Mesenchymal stem cell (in vitro differentiated cells and primary cell): ENCODE results near the gene KRT14.

Experiments
- DNase-seq: peaks from one replicate; pipeline ENCODE4 v3.0.0-alpha.2; 2013
- H2AFZ ChIP-seq: one replicate; pipeline ENCODE4 v1.6.1; 2013; ENCODE audit warnings: low read depth, mild to moderate bottlenecking, control low read depth, inconsistent platforms, low read length, moderate library complexity
- H2AK5ac ChIP-seq: 2 replicates; pipeline ENCODE4 v1.6.1; 2013; ENCODE audit warnings: low read length, moderate library complexity, mild to moderate bottlenecking, inconsistent platforms; ENCODE audit not compliant: severe bottlenecking
- H2BK120ac ChIP-seq: one replicate; pipeline ENCODE4 v1.6.1; 2013; ENCODE audit warnings: low read depth, mild to moderate bottlenecking, inconsistent platforms, low read length, moderate library complexity
- H2BK12ac ChIP-seq, 2 experiments: one replicate each; pipeline ENCODE4 v1.6.1; 2013; ENCODE audit warnings: inconsistent platforms in 2 of 2, low read length in 2 of 2, mild to moderate bottlenecking in 2 of 2, moderate library complexity in 2 of 2, control low read depth in 1 of 2
- H2BK15ac ChIP-seq: one replicate; pipeline ENCODE4 v1.6.1; 2013; ENCODE audit warnings: mild to moderate bottlenecking, low read depth, inconsistent platforms; ENCODE audit not compliant: poor library complexity, severe bottlenecking
- H2BK5ac ChIP-seq: 2 replicates; pipeline ENCODE4 v1.6.1; 2013; ENCODE audit warnings: low read depth, mild to moderate bottlenecking, low read length, control low read depth, inconsistent platforms; ENCODE audit not compliant: poor library complexity, severe bottlenecking
- H3K14ac ChIP-seq, 2 experiments: one replicate each; pipeline ENCODE4 v1.6.1; 2013; ENCODE audit warnings: inconsistent platforms in 2 of 2, low read length in 2 of 2, control low read depth in 1 of 2, mild to moderate bottlenecking in 1 of 2, moderate library complexity in 1 of 2
- H3K18ac ChIP-seq, 2 experiments: one replicate each; pipeline ENCODE4 v1.6.1; 2013; ENCODE audit warnings: inconsistent platforms in 2 of 2, low read length in 2 of 2, control low read depth in 1 of 2, low read depth in 1 of 2, mild to moderate bottlenecking in 1 of 2
- H3K23ac ChIP-seq, 2 experiments: one replicate each; pipeline ENCODE4 v1.6.1; 2013; ENCODE audit warnings: inconsistent platforms in 2 of 2, low read length in 2 of 2, mild to moderate bottlenecking in 2 of 2, moderate library complexity in 2 of 2, control low read depth in 1 of 2
- H3K27ac ChIP-seq: 2 replicates; pipeline ENCODE4 v1.5.1; 2013; ENCODE audit warnings: mild to moderate bottlenecking, moderate library complexity, low read length, control low read depth, inconsistent platforms; ENCODE audit not compliant: poor library complexity, severe bottlenecking
- H3K27me3 ChIP-seq, 2 experiments: 2 replicates each; pipeline versions ENCODE4 v1.6.1 to v1.7.0; 2013; ENCODE audit warnings: low read length in 2 of 2, mild to moderate bottlenecking in 2 of 2, moderate library complexity in 2 of 2, control low read depth in 1 of 2, inconsistent platforms in 1 of 2; ENCODE audit not compliant: control insufficient read depth in 1 of 2, insufficient read depth in 1 of 2
- H3K36me3 ChIP-seq, 2 experiments: 2 replicates each; pipeline versions ENCODE4 v1.6.1 to v1.7.0; 2013; ENCODE audit warnings: low read length in 2 of 2, control low read depth in 1 of 2, inconsistent platforms in 1 of 2, low read depth in 1 of 2, mild to moderate bottlenecking in 1 of 2; ENCODE audit not compliant: insufficient read depth in 2 of 2, control insufficient read depth in 1 of 2
- H3K4ac ChIP-seq, 2 experiments: one replicate each; pipeline ENCODE4 v1.6.1; 2013; ENCODE audit warnings: inconsistent platforms in 2 of 2, low read length in 2 of 2, mild to moderate bottlenecking in 2 of 2, moderate library complexity in 2 of 2, control low read depth in 1 of 2, low read depth in 1 of 2
- H3K4me1 ChIP-seq: 2 replicates; pipeline ENCODE4 v1.6.1; 2013; ENCODE audit warnings: low read depth, low read length, control low read depth; ENCODE audit not compliant: control insufficient read depth, insufficient read depth
- H3K4me2 ChIP-seq: 2 replicates; pipeline ENCODE4 v1.6.1; 2013; ENCODE audit warnings: low read length, mild to moderate bottlenecking, inconsistent platforms; ENCODE audit not compliant: poor library complexity, severe bottlenecking
- H3K4me3 ChIP-seq, 2 experiments: 2 replicates each; pipeline versions ENCODE4 v1.5.1 to v1.7.0; 2013; ENCODE audit warnings: low read length in 2 of 2, mild to moderate bottlenecking in 2 of 2, control low read depth in 1 of 2, low read depth in 1 of 2; ENCODE audit not compliant: insufficient read depth in 1 of 2
- H3K79me1 ChIP-seq: replicated peaks from 2 replicates; pipeline ENCODE4 v1.6.1; 2013; ENCODE audit warnings: mild to moderate bottlenecking, control low read depth, low read length, inconsistent platforms; ENCODE audit not compliant: poor library complexity, severe bottlenecking
- H3K9ac ChIP-seq: 2 replicates; pipeline ENCODE4 v1.7.0; 2013; ENCODE audit warnings: mild to moderate bottlenecking, low read length, moderate library complexity
- H3K9me3 ChIP-seq: 2 replicates; pipeline ENCODE4 v1.7.0; 2013; ENCODE audit warnings: mild to moderate bottlenecking, low read length; ENCODE audit not compliant: control insufficient read depth
- H4K8ac ChIP-seq: one replicate; pipeline ENCODE4 v1.6.1; 2013; ENCODE audit warnings: inconsistent platforms, mild to moderate bottlenecking, low read length, moderate library complexity
- H4K91ac ChIP-seq: one replicate; pipeline ENCODE4 v1.6.1; 2013; ENCODE audit warnings: mild to moderate bottlenecking, low read length, inconsistent platforms
- WGBS: methylation state at CpG from one replicate; pipeline ENCODE4 v1.1.7; 2013; ENCODE audit warnings: mixed read lengths; 5-methylcytosine and 5-hydroxymethylcytosine counted together

The KRT14 gene

GRCh38 chr17:41571561-41572434 lies 14.9 kb downstream of the KRT14 start, which contains the start of gene KRT9:
KRT9 (minus strand) TSS chr17:41572059; CDS start chr17:41571992, 67 bp downstream.
- Histone ChIP-seq H3K4me2 (no peak within 1 kb of the TSS), H2AFZ (no peak within 1 kb of the TSS), H3K9ac (no peak within 1 kb of the TSS), H3K18ac (no peak within 1 kb of the TSS), H4K91ac (no peak within 1 kb of the TSS), H3K27me3 (peaks cover 80 to 89% of the 10 kb centered on the region in 2 experiments), H3K36me3 (no peaks in the 10 kb centered on the region), H3K14ac (no peak within 1 kb of the TSS), H3K27ac (no peak within 1 kb of the TSS), H3K4me1 (no peaks in the 10 kb centered on the region), H3K4me3 (no peak within 1 kb of the TSS), H2BK15ac (no peak within 1 kb of the TSS), H3K4ac (no peak within 1 kb of the TSS), H2BK12ac (no peak within 1 kb of the TSS), H2BK120ac (no peak within 1 kb of the TSS), H2BK5ac (no peak within 1 kb of the TSS), H3K79me1 (no peaks in the 10 kb centered on the region), H2AK5ac (no peak within 1 kb of the TSS), H4K8ac (no peak within 1 kb of the TSS), H3K9me3 (no peaks in the 10 kb centered on the region), H3K23ac (no peak within 1 kb of the TSS)
- DNase-seq = no peak
- WGBS = 69% methylated on average over 23 of the region's 24 CpGs

- Histone ChIP-seq H2BK12ac (no peak overlapping the region), H4K91ac (no peak overlapping the region), H2BK120ac (no peak overlapping the region), H3K4me2 (no peak overlapping the region), H3K23ac (no peak overlapping the region), H3K9ac (no peak overlapping the region), H3K14ac (no peak overlapping the region), H3K4ac (no peak overlapping the region), H3K79me1 (no peaks in the 10 kb centered on the region), H3K4me1 (no peaks in the 10 kb centered on the region), H3K18ac (no peak overlapping the region), H2AFZ (no peak overlapping the region), H3K36me3 (no peaks in the 10 kb centered on the region), H3K27me3 (peaks cover 80 to 92% of the 10 kb centered on the region in 2 experiments), H2BK5ac (no peak overlapping the region), H2AK5ac (no peak overlapping the region), H3K4me3 (no peak overlapping the region), H3K9me3 (no peaks in the 10 kb centered on the region), H4K8ac (no peak overlapping the region), H2BK15ac (no peak overlapping the region), H3K27ac (no peak overlapping the region)
- DNase-seq = no peak
- WGBS = 93% methylated on average over 6 of the region's 6 CpGs
These were observed 19.4 kb downstream of the KRT14 start for GRCh38 chr17:41567317-41567716.

GRCh38 chr17:41565338-41565737 lies 21.4 kb downstream of the KRT14 start:
- Histone ChIP-seq H2BK120ac (no peak overlapping the region), H2AK5ac (no peak overlapping the region), H4K91ac (no peak overlapping the region), H2AFZ (no peak overlapping the region), H3K18ac (no peak overlapping the region), H2BK15ac (no peak overlapping the region), H2BK5ac (no peak overlapping the region), H4K8ac (no peak overlapping the region), H3K4ac (no peak overlapping the region), H3K23ac (no peak overlapping the region), H3K27ac (no peak overlapping the region), H3K9ac (no peak overlapping the region), H3K4me3 (no peak overlapping the region), H3K36me3 (no peaks in the 10 kb centered on the region), H2BK12ac (no peak overlapping the region), H3K9me3 (no peaks in the 10 kb centered on the region), H3K14ac (no peak overlapping the region), H3K4me2 (no peak overlapping the region), H3K4me1 (no peaks in the 10 kb centered on the region), H3K27me3 (peaks cover 69 to 80% of the 10 kb centered on the region in 2 experiments), H3K79me1 (no peaks in the 10 kb centered on the region)
- no peak for DNase-seq

- no peak overlapping the region for H2BK120ac ChIP-seq
- no peak overlapping the region for H2BK12ac ChIP-seq
- no peak overlapping the region for H2AK5ac ChIP-seq
- H3K18ac ChIP-seq = no peak overlapping the region
- H3K79me1 ChIP-seq = no peaks in the 10 kb centered on the region
- H3K4ac ChIP-seq = no peak overlapping the region
- no peak overlapping the region for H3K9ac ChIP-seq
- no peak for DNase-seq
- H3K36me3 ChIP-seq = no peaks in the 10 kb centered on the region
- H3K23ac ChIP-seq = no peak overlapping the region
- H4K91ac ChIP-seq = no peak overlapping the region
- WGBS = 41% methylated on average over 3 of the region's 3 CpGs
- H3K27ac ChIP-seq = no peak overlapping the region
- H2BK5ac ChIP-seq = no peak overlapping the region
- H2AFZ ChIP-seq = no peak overlapping the region
- H3K4me2 ChIP-seq = no peak overlapping the region
- peaks cover 54 to 64% of the 10 kb centered on the region in 2 experiments for H3K27me3 ChIP-seq
- H3K9me3 ChIP-seq = no peaks in the 10 kb centered on the region
- H2BK15ac ChIP-seq = no peak overlapping the region
- H4K8ac ChIP-seq = no peak overlapping the region
- H3K4me1 ChIP-seq = no peaks in the 10 kb centered on the region
- H3K4me3 ChIP-seq = no peak overlapping the region
- no peak overlapping the region for H3K14ac ChIP-seq
These were observed 23.0 kb downstream of the KRT14 start for GRCh38 chr17:41563607-41564170.
